Fibroblast of peridontal ligament (primary cell): ENCODE measurements around the gene PLCG1.

Experiments
- DNase-seq: peaks from one replicate; pipeline ENCODE4 v3.0.0-alpha.2; 2010; ENCODE audit errors: extremely low read depth

PLCG1 gene

DNA sequence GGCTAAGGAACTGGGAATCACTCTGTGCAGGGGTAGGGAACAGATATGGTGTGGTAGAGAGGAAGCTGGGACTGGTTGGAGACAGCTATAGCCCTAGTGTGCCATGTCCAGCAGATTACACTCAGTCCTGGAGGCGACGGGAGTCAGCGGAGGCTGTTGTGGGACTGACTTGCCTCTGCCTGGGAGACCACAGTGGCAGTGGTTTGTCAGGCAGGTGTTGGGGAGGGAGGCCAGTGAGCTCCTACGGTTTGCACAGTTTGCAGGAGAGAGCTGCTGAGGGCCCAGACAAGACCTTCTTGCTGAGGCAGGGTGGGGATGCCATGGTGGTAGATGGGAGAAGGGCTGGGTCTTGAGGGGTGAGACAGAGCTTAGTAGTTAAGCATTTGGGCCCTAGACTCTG, 4.9 kb downstream of the PLCG1 start:
- no peak for DNase-seq

DNA sequence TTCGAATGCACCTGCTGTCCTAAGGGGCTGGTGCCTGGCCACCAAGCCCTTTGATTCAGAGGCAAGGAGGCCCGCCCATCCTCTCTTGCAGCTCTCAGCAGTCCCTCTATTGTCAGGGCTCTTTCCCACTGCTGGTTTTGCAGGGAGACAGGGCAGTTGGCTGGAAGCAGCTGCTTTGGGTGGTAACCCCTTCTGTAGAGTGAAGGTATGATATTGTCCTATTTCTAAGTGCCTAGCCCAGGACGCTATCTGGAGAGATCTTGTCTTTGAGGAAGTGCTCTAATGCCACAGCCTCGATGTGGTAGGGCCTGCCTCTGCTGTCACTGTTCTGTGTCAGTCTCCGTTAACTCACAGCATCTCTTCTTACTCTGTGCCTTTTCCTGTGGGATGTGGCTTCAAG, 5.6 kb downstream of the PLCG1 start:
- no peak for DNase-seq

DNA sequence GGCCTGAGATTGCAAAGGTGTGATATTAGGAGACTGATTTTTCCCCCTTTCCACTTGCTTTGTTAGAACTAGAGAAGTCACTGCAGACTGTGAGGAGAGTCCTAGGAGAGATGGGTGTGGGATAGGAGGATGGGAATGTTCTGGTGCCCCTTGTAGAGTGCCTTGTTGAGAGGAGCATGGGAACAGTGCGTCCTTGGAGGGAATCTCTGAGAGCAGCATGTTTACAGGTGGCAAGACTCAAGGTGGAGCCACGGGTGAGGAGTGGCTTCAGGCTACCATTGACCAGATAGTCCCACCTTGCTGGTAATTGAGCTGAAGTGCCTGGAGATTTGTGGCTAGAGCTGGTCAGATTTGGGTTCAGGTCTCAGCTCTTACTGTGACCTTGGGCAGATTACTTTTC, 6.0 kb downstream of the PLCG1 start:
- no peak for DNase-seq

DNA sequence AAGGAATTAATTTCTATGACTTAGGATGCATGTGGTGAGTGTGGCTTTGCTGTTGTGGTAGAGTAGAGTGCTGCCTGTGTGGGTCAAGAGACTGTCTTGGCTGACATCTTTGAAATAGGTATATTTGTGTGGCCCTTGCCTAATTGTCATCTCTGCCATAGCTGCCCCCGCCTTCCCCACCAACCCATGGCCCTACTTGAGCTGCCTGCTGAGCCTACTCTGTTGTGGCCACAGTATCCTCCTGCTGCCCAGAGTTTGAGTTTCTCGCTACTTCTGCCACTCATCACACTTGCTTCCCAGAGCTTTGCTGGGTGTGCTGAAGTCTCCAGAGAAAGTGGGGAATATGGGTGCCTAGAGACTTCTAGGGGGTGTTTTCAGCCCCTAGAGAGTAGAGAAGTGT, 8.0 kb downstream of the PLCG1 start:
- no peak for DNase-seq

DNA sequence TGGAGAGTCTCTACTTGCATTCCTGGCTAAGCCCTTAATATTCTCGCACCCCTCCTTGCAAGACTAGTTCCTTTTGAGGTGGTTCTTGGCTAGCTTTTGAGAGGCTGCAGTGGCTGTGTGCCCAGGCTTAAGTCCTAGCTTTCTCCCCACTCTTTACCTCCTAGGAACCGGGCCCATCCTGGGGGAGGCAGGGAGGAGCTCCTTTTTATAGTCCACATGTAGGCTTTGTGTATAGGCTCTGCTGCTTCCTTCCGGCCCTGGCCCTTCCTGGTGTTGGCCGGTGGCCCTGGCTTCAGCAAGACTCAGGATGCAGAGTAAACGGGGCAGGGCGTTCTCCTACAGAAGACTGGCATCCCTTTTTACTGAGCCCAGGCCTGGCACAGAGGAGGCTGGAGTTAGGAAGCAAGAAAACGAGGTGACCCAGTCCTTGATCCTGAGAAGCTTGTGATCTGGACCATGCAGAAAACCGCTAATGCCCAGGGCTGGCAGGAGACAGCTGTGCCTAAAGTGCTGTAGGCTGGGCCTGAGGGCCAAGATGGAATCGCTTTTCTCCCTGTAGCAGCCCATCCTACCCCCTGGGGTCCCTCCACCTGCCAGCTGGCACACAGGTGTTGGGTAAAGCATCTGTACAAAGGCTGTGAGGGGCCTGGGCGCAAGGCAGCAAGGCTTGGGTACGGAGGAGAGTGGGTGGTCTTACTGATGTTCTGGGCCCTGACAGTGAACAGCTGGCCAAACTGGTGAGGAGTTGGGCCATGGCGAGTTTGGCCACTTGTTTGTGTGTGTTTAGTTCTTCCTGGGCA, 8.7 kb downstream of the PLCG1 start:
- no peak for DNase-seq

- DNase-seq = no peak
Measured at GRCh38 chr20:41147767-41148191, 10.4 kb downstream of the PLCG1 start.

GRCh38 chr20:41148942-41149341, 11.6 kb downstream of the PLCG1 start:
- DNase-seq = no peak

DNA sequence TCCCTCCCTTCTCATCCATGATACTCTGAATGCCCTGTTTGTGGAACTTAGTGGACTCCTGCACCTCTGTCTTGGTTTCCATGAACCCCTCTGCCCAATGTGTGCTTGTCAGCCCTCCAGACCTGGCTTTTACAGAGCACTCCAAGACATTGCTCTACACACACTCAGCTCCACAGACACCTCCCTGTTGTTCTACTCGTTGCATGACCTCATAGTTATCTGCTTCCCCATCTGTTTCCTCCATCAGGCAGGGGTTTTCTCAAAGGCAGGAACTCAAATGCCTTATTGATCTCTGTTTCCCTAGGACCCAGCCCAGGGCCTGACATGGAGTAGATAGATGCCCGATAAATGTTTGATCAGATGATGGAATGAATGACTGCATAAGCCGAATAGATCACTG, 13.3 kb downstream of the PLCG1 start:
- no peak for DNase-seq

DNA sequence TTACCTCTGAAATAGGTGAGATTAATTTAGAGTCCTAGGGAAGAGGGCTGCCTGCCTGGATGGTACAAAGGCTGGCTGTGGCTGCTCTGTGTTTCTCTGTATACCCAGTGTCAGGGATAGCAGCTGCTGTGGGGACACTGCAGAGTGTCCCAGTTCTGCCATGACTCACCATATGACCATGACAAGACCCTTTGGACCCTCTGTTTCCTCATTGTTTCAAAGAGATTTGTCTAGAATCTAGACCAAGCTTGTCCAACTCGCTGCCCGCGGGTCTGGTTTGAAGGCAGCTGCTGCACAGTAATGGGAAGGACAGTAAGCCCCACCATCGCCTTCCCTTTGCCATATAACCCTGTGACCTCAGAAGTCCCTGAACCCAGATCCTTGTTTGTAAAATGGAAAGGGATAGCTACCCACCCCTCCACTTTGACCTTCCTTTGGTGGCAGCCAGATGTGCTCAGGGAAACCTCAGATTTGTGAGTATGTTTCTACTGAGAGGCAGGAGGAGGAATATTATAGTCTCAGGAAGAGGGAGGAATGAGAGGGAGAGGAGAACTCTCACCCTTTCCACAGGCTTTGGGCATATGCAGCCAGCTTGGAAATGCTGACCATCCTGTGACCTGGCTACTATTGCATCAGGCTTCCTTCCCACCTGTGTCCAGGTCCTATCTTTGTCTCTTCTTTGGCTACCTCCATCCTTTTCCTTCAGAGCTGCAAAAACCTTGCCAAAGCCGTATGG, 14.0 kb downstream of the PLCG1 start:
- no peak for DNase-seq

DNA sequence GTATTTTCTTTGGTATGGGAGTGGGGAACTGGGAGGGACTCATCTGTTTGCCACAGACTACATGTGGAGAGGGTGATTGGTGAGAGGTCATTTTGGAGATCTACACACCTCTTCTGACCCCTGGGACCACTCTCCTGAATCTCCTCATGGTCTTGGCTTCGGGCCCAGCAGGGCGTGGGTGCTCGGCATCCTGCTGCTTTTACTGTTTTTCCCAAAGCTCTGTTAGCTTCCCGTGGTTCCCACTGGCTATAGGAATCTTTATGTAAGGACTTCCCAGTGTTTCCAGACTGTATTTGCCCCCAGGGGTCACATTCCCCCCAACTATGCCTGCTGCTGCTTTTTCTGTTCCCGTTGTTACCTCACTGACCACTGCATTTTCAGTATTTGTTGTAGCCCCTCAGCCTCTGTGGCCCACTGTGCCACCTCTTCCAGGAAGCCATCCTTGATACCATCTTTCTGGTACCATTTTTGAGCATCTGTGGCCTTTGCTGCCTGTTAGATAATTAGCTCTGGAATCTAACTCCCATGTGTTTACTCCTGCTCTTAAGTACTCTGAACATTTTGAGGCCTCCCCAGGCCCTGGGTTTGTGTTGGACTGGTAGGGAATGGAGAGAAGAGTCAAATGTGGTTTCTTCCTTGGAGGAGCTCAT, 14.9 kb downstream of the PLCG1 start:
- no peak for DNase-seq

DNA sequence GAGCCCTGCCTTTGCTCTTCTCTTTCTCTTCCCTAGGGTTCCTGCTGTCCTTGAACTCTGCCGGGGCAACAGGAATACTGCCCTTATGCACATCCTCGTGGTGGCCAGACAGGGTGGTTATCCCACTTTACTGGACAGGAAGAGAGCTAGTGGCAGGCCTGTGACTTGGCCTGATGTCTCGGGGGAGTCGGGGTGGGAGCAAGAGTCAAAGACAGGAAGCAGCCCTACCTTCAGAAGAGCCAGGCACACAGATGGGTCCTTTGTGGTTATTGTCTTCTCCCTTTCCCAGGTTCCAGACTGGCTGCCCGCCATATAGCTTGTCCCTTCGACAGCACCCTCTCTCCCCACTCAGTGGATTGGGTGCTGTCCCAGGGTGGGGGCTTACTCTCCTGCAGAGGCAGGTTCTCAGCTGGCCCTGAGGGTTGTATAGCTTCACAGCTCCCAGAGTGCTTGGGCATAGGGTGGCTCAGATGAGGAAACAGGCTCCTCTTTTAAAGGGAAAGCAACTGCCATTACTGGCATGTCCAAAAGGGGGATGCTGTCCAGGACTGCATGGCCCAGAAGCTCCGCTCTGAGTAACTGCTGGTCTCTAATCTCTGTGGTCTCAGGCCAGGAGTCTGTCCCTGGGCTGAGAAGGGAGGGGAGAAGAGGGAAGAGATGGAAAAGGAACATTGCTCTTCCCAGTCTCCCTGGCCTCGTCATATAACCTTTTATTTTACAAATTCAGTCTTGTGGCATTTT, 17.3 kb downstream of the PLCG1 start:
- no peak for DNase-seq

- DNase-seq = peak; percentile 35
Measured at GRCh38 chr20:41155261-41155660, 17.9 kb downstream of the PLCG1 start.

DNA sequence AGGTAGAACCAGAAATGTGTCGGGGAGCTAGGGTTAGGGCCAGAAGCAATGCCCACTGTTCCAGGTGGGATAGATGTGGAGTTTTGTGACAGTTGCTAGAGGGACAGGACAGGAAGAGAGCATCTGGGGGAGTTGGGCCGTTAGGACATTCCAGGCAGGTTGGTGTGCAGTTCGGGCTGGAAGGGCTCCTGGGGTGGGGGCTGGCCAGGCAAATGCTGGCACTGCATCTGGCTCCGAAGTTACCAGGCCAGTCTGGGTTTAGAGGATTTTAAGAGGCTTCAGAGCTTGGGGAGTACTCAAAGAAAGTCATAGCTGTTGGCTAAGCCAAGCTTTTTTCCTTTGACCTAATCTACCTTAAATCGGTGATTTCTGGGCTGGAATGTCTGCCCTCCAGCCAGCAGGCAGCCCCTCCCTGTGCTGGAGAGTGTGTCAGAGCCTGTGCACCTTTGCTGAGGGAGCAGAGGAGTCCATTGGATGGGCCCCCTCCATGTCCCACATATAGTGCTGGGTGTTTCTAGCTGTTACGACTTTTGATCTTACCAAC, 20.8 kb downstream of the PLCG1 start:
- no peak for DNase-seq

GRCh38 chr20:41159547-41159946, 22.2 kb downstream of the PLCG1 start:
- no peak for DNase-seq

GRCh38 chr20:41160686-41161085, 23.3 kb downstream of the PLCG1 start:
- no peak for DNase-seq

GRCh38 chr20:41161886-41162285, 24.5 kb downstream of the PLCG1 start:
- no peak for DNase-seq

DNA sequence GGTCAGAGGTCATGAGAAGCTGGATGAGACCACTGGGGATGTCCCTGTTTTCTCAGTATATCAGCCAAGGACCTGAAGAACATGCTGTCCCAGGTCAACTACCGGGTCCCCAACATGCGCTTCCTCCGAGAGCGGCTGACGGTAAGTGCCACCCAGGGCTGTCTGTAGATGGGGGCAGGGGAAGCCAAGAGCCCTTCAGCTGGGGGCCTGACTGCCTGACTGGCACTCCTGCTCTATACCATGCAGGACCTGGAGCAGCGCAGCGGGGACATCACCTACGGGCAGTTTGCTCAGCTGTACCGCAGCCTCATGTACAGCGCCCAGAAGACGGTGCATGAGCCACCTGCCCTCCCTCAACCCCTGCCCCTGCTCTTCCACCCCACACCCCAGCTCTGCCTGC, 25.1 kb downstream of the PLCG1 start:
- no peak for DNase-seq

- no peak for DNase-seq
Measured at GRCh38 chr20:41163821-41164220, 26.5 kb downstream of the PLCG1 start.

GRCh38 chr20:41165001-41165882, 27.9 kb downstream of the PLCG1 start:
- DNase-seq = no peak

GRCh38 chr20:41166201-41167117, 29.1 kb downstream of the PLCG1 start:
- DNase-seq = no peak
